ENCODE results near the gene MRPS21. TPM values are rescaled to one million over a fixed set of nuclear protein-coding genes. Genes with fewer than 3 reads are reported as not detected.

MRPS21 gene
- total RNA-seq, 1 donor from 2014 or later: 58.5 TPM

- H3K36me3 Mint-ChIP-seq (ENCODE audit: low read depth): peaks cover 16% of the 10 kb centered on the region
- H3K27me3 Mint-ChIP-seq (ENCODE audit: low read depth): peaks cover 2% of the 10 kb centered on the region
- peaks cover 18% of the 10 kb centered on the region for H3K4me1 Mint-ChIP-seq (ENCODE audit: low read depth)
- no peak for DNase-seq (ENCODE audit: low spot score)
- H3K27ac Mint-ChIP-seq (ENCODE audit: unreplicated experiment): no peak overlapping the region
- TF ChIP-seq CTCF (IDR thresholded peaks at IDR 0.05): no peak
- H3K4me3 Mint-ChIP-seq (ENCODE audit: unreplicated experiment): no peak overlapping the region
- no peaks in the 10 kb centered on the region for H3K9me3 Mint-ChIP-seq (ENCODE audit: low read depth)
Measured at GRCh38 chr1:150262388-150263320, 31.0 kb upstream of the MRPS21 start.

GRCh38 chr1:150263549-150263948, 30.1 kb upstream of the MRPS21 start:
- Mint-ChIP-seq H3K36me3 (ENCODE audit: low read depth) (peaks cover 16% of the 10 kb centered on the region), H3K4me3 (ENCODE audit: unreplicated experiment) (no peak overlapping the region), H3K27ac (ENCODE audit: unreplicated experiment) (no peak overlapping the region), H3K9me3 (ENCODE audit: low read depth) (no peaks in the 10 kb centered on the region), H3K4me1 (ENCODE audit: low read depth) (peaks cover 24% of the 10 kb centered on the region), H3K27me3 (ENCODE audit: low read depth) (no peaks in the 10 kb centered on the region)
- no peak for DNase-seq (ENCODE audit: low spot score)
- no peak for TF ChIP-seq CTCF (IDR thresholded peaks at IDR 0.05)

GRCh38 chr1:150267896-150268295, 25.8 kb upstream of the MRPS21 start:
- Mint-ChIP-seq H3K36me3 (ENCODE audit: low read depth) (peaks cover 16% of the 10 kb centered on the region), H3K27me3 (ENCODE audit: low read depth) (no peaks in the 10 kb centered on the region), H3K4me3 (ENCODE audit: unreplicated experiment) (peak overlapping the region; percentile 98), H3K4me1 (ENCODE audit: low read depth) (peaks cover 40% of the 10 kb centered on the region), H3K27ac (ENCODE audit: unreplicated experiment) (peak overlapping the region; percentile 97), H3K9me3 (ENCODE audit: low read depth) (no peaks in the 10 kb centered on the region)
- DNase-seq (ENCODE audit: low spot score): no peak
- TF ChIP-seq CTCF (IDR thresholded peaks at IDR 0.05): no peak

- no peaks in the 10 kb centered on the region for H3K9me3 Mint-ChIP-seq (ENCODE audit: low read depth)
- TF ChIP-seq CTCF (IDR thresholded peaks at IDR 0.05): no peak
- peaks cover 16% of the 10 kb centered on the region for H3K36me3 Mint-ChIP-seq (ENCODE audit: low read depth)
- H3K4me3 Mint-ChIP-seq (ENCODE audit: unreplicated experiment): peak overlapping the region; percentile 98
- peaks cover 44% of the 10 kb centered on the region for H3K4me1 Mint-ChIP-seq (ENCODE audit: low read depth)
- H3K27me3 Mint-ChIP-seq (ENCODE audit: low read depth): no peaks in the 10 kb centered on the region
- H3K27ac Mint-ChIP-seq (ENCODE audit: unreplicated experiment): peak overlapping the region; percentile 97
- DNase-seq (ENCODE audit: low spot score): no peak
Measured at GRCh38 chr1:150268340-150268704, 25.3 kb upstream of the MRPS21 start.

DNA sequence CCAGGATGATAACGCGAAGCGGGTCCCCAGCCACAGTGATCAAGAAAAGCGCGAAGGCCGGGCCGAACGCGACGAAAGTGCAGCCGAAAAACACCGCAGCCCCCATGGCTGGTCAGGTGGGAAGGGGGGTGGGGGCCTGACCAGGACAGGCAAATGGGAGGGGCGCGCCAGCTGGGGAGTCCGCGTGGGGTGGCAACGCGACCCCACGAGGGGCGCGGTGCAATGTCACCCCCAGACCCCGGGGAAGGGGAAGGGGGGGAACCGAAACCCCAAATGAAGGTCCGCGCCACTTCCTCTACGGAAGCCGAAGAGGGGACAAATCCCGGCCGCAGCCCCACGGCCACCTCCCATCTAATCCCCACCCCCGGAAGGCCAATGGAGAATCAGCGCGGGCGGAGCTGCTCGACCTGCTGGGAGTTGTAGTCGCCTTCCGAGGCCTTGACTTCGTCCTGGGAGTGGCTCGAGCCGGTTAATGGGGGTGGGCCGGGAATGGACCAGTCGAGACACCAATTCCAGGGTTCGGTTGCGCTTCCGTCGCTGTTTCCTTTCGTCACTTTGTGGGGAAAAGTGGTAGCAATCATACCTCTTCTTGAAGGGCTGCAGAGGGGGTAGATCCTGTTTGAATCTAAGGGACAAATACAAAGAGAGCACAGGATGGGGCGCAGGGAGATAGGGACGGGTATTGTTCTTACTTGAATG, 24.8 kb upstream of the MRPS21 start, which contains the start of gene APH1A:
Gene APH1A, minus strand, starts transcription at position 312 of the 699 bp plus-strand sequence. Its CDS starts 206 bp downstream, at position 106.
- H3K36me3 Mint-ChIP-seq (ENCODE audit: low read depth): peaks cover 17% of the 10 kb centered on the region
- peak; percentile 99 for DNase-seq (ENCODE audit: low spot score)
- H3K27me3 Mint-ChIP-seq (ENCODE audit: low read depth): no peaks in the 10 kb centered on the region
- H3K4me1 Mint-ChIP-seq (ENCODE audit: low read depth): peaks cover 49% of the 10 kb centered on the region
- peak within 1 kb of the TSS; percentile 97 for H3K27ac Mint-ChIP-seq (ENCODE audit: unreplicated experiment)
- no peak for TF ChIP-seq CTCF (IDR thresholded peaks at IDR 0.05)
- H3K4me3 Mint-ChIP-seq (ENCODE audit: unreplicated experiment): peak within 1 kb of the TSS; percentile 98
- no peaks in the 10 kb centered on the region for H3K9me3 Mint-ChIP-seq (ENCODE audit: low read depth)
